H9 (cell line): ENCODE data around the gene PSMB7. TPM values are rescaled to one million over a fixed set of nuclear protein-coding genes. Genes with fewer than 3 reads are reported as not detected.

Experiments used
- DNase-seq: peaks from one replicate; pipeline ENCODE4 v3.0.0-alpha.2; 2017
- H2AFZ ChIP-seq: one replicate; pipeline ENCODE4 v1.6.1; 2013; ENCODE audit warnings: mild to moderate bottlenecking, low read length, control low read depth, moderate library complexity
- H2AK5ac ChIP-seq: 2 replicates; pipeline ENCODE4 v1.6.1; 2013; ENCODE audit warnings: low read length, control low read depth, mixed read lengths; ENCODE audit not compliant: insufficient read length
- H2BK120ac ChIP-seq: one replicate; pipeline ENCODE4 v1.6.1; 2013; ENCODE audit warnings: low read depth, mild to moderate bottlenecking, low read length, control low read depth, inconsistent platforms; ENCODE audit not compliant: poor library complexity, severe bottlenecking
- H2BK12ac ChIP-seq: 2 replicates; pipeline ENCODE4 v1.6.1; 2013; ENCODE audit warnings: low read length, control low read depth, mixed read lengths, low read depth; ENCODE audit not compliant: insufficient read length
- H2BK15ac ChIP-seq: 2 replicates; pipeline ENCODE4 v1.6.1; 2013; ENCODE audit warnings: low read depth, low read length, control low read depth
- H2BK20ac ChIP-seq: one replicate; pipeline ENCODE4 v1.6.1; 2013; ENCODE audit warnings: low read depth, mild to moderate bottlenecking, low read length, control low read depth, inconsistent platforms; ENCODE audit not compliant: poor library complexity, severe bottlenecking
- H2BK5ac ChIP-seq: 2 replicates; pipeline ENCODE4 v1.6.1; 2013; ENCODE audit warnings: low read length, control low read depth, mixed read lengths; ENCODE audit not compliant: insufficient read length
- H3K14ac ChIP-seq: 2 replicates; pipeline ENCODE4 v1.6.1; 2013; ENCODE audit warnings: low read length, control low read depth; ENCODE audit not compliant: insufficient read depth
- H3K18ac ChIP-seq: 2 replicates; pipeline ENCODE4 v1.6.1; 2013; ENCODE audit warnings: low read depth, mild to moderate bottlenecking, mixed read lengths, low read length, control low read depth; ENCODE audit not compliant: insufficient read length
- H3K23ac ChIP-seq: 2 replicates; pipeline ENCODE4 v1.6.1; 2013; ENCODE audit warnings: low read length, control low read depth, mixed read lengths, low read depth; ENCODE audit not compliant: insufficient read length
- H3K23me2 ChIP-seq: 2 replicates; pipeline ENCODE4 v1.6.1; 2013; ENCODE audit warnings: low read depth, mild to moderate bottlenecking, mixed read lengths, low read length, control low read depth; ENCODE audit not compliant: insufficient read length, poor library complexity, severe bottlenecking
- H3K27ac ChIP-seq: 2 replicates; pipeline ENCODE4 v1.5.1; 2013; ENCODE audit warnings: low read length, control low read depth, mixed read lengths, low read depth; ENCODE audit not compliant: insufficient read length
- H3K27me3 ChIP-seq: 2 replicates; pipeline ENCODE4 v1.6.1; 2013; ENCODE audit warnings: low read length, control low read depth, inconsistent platforms; ENCODE audit not compliant: insufficient read depth
- H3K4ac ChIP-seq: 2 replicates; pipeline ENCODE4 v1.6.1; 2013; ENCODE audit warnings: low read depth, mild to moderate bottlenecking, control low read depth, inconsistent platforms, low read length, moderate library complexity
- H3K4me1 ChIP-seq: 2 replicates; pipeline ENCODE4 v1.6.1; 2013; ENCODE audit warnings: low read length, control low read depth, inconsistent platforms; ENCODE audit not compliant: insufficient read depth
- H3K4me2 ChIP-seq: 2 replicates; pipeline ENCODE4 v1.6.1; 2013; ENCODE audit warnings: low read length, control low read depth, mixed read lengths; ENCODE audit not compliant: insufficient read length, insufficient read depth
- H3K56ac ChIP-seq: 2 replicates; pipeline ENCODE4 v1.6.1; 2013; ENCODE audit warnings: low read depth, mild to moderate bottlenecking, mixed read lengths, low read length, control low read depth; ENCODE audit not compliant: insufficient read length
- H3K79me1 ChIP-seq: 2 replicates; pipeline ENCODE4 v1.6.1; 2013; ENCODE audit warnings: low read depth, mild to moderate bottlenecking, moderate library complexity, low read length, control low read depth, inconsistent platforms; ENCODE audit not compliant: insufficient read depth, poor library complexity, severe bottlenecking
- H3K79me2 ChIP-seq: 2 replicates; pipeline ENCODE4 v1.6.1; 2013; ENCODE audit warnings: low read length, control low read depth, inconsistent platforms; ENCODE audit not compliant: insufficient read depth
- H3K9ac ChIP-seq: 2 replicates; pipeline ENCODE4 v1.6.1; 2013; ENCODE audit warnings: low read length, control low read depth, mixed read lengths; ENCODE audit not compliant: insufficient read length; ENCODE audit errors: extremely low read depth
- H3K9me3 ChIP-seq: one replicate; pipeline ENCODE4 v1.6.1; 2013; ENCODE audit warnings: low read depth, low read length, inconsistent platforms; ENCODE audit not compliant: control insufficient read depth
- H3T11ph ChIP-seq: one replicate; pipeline ENCODE4 v1.6.1; 2013; ENCODE audit warnings: mild to moderate bottlenecking, low read length, control low read depth, inconsistent platforms
- H4K20me1 ChIP-seq: one replicate; pipeline ENCODE4 v1.6.1; 2013; ENCODE audit not compliant: control insufficient read depth, insufficient read length, insufficient read depth
- H4K5ac ChIP-seq: 2 replicates; pipeline ENCODE4 v1.6.1; 2013; ENCODE audit warnings: low read depth, mild to moderate bottlenecking, mixed read lengths, low read length, control low read depth; ENCODE audit not compliant: insufficient read length
- H4K8ac ChIP-seq: replicated peaks from 2 replicates; pipeline ENCODE4 v1.6.1; 2013; ENCODE audit warnings: low read length, control low read depth, mixed read lengths, low read depth; ENCODE audit not compliant: insufficient read length
- H4K91ac ChIP-seq: 2 replicates; pipeline ENCODE4 v1.6.1; 2013; ENCODE audit warnings: low read depth, mild to moderate bottlenecking, moderate library complexity, mixed read lengths, low read length, control low read depth; ENCODE audit not compliant: insufficient read length
- H3K27ac Mint-ChIP-seq, 3 experiments: 2 replicates in 2 of 3; 3 replicates in 1 of 3; pipeline ENCODE4 v1.8.0; 2020 to 2021; ENCODE audit warnings: mixed read lengths in 3 of 3, mild to moderate bottlenecking in 1 of 3, moderate library complexity in 1 of 3
- H3K27me3 Mint-ChIP-seq: 2 replicates; pipeline ENCODE4 v1.8.0; 2021; ENCODE audit warnings: low read depth, mild to moderate bottlenecking, moderate library complexity, mixed read lengths
- H3K36me3 Mint-ChIP-seq, 3 experiments: 2 replicates in 2 of 3; 3 replicates in 1 of 3; pipeline ENCODE4 v1.8.0; 2020 to 2021; ENCODE audit warnings: low read depth in 3 of 3, mixed read lengths in 3 of 3; ENCODE audit not compliant: insufficient read depth in 1 of 3
- H3K4me1 Mint-ChIP-seq, 2 experiments: 2 replicates each; pipeline ENCODE4 v1.8.0; 2020; ENCODE audit warnings: mixed read lengths in 2 of 2
- H3K4me3 Mint-ChIP-seq, 2 experiments: 2 replicates in 1 of 2; 3 replicates in 1 of 2; pipeline ENCODE4 v1.8.0; 2020 to 2021; ENCODE audit warnings: mild to moderate bottlenecking in 2 of 2, mixed read lengths in 2 of 2, moderate library complexity in 1 of 2
- H3K9me3 Mint-ChIP-seq, 2 experiments: 2 replicates in 1 of 2; 3 replicates in 1 of 2; pipeline ENCODE4 v1.8.0; 2020; ENCODE audit warnings: mild to moderate bottlenecking in 2 of 2, mixed read lengths in 2 of 2, moderate library complexity in 1 of 2
- CTCF ChIP-seq: fragments of 200-600 bp; sonication (generic); conservative IDR thresholded peaks from 3 replicates; pipeline ENCODE4 v1.8.0; 2021; ENCODE audit warnings: antibody characterized with exemption, mild to moderate bottlenecking
- WGBS: extraction: QIAGEN DNeasy Blood & Tissue Kit; methylation state at CpG from one replicate; pipeline ENCODE4 v1.1.7; 2013; ENCODE audit warnings: missing lambda C conversion rate, low lambda C conversion rate, mixed read lengths; ENCODE audit not compliant: insufficient read length; ENCODE audit errors: extremely low coverage; 5-methylcytosine and 5-hydroxymethylcytosine counted together
- total RNA-seq: library from RNA; stranded (reverse); gene quantifications from 2 replicates; pipeline ENCODE4 v1.2.1, GENCODE V29; 2021

Gene PSMB7
- total RNA-seq, 1 experiment from 2014 or later: 209 TPM

GRCh38 chr9:124320062-124320973, 94.9 kb downstream of the PSMB7 start:
- Histone ChIP-seq H3K56ac (no peak overlapping the region), H4K91ac (no peak overlapping the region), H3K27me3 (no peaks in the 10 kb centered on the region), H3K9me3 (no peaks in the 10 kb centered on the region), H3K23me2 (no peaks in the 10 kb centered on the region), H3K14ac (no peak overlapping the region), H2BK20ac (no peak overlapping the region), H2BK120ac (no peak overlapping the region), H3K23ac (no peak overlapping the region), H2BK15ac (no peak overlapping the region), H2AFZ (no peak overlapping the region), H2AK5ac (no peak overlapping the region), H3K79me2 (no peaks in the 10 kb centered on the region), H3T11ph (no peak overlapping the region), H4K20me1 (peaks cover 2% of the 10 kb centered on the region), H2BK12ac (no peak overlapping the region), H3K4me2 (no peak overlapping the region), H4K8ac (no peak overlapping the region), H3K27ac (no peak overlapping the region), H3K79me1 (no peaks in the 10 kb centered on the region), H3K9ac (no peak overlapping the region), H2BK5ac (no peak overlapping the region), H3K4ac (no peak overlapping the region), H3K4me1 (no peaks in the 10 kb centered on the region), H3K18ac (no peak overlapping the region), H4K5ac (no peak overlapping the region)
- Mint-ChIP-seq H3K27ac (peak overlapping the region in 1 of 3 experiments; percentile 74; a peak in 1 of 7 replicates), H3K27me3 (no peaks in the 10 kb centered on the region), H3K4me1 (peaks cover 3% of the 10 kb centered on the region in 2 experiments; a peak in 3 of 4 replicates), H3K36me3 (peaks cover 0 to 3% (median 0%) of the 10 kb centered on the region in 3 experiments; a peak in 3 of 7 replicates), H3K9me3 (0 out of 5 replicates have a peak, but pooled peaks cover 0 to 2% of the 10 kb centered on the region in 2 experiments), H3K4me3 (no peak overlapping the region)
- no CpG with 5 or more reads among the region's 17 CpGs for WGBS
- DNase-seq: peak; percentile 84
- peak; percentile 88 for TF ChIP-seq CTCF
